Measurements from ENCODE around the gene MIA3. TPM values are rescaled to one million over a fixed set of nuclear protein-coding genes. Genes with fewer than 3 reads are reported as not detected.

Gene MIA3
- total RNA-seq, 4 donors from 2014 or later, result 30.4 to 91.5 (median 61.0) TPM

DNA sequence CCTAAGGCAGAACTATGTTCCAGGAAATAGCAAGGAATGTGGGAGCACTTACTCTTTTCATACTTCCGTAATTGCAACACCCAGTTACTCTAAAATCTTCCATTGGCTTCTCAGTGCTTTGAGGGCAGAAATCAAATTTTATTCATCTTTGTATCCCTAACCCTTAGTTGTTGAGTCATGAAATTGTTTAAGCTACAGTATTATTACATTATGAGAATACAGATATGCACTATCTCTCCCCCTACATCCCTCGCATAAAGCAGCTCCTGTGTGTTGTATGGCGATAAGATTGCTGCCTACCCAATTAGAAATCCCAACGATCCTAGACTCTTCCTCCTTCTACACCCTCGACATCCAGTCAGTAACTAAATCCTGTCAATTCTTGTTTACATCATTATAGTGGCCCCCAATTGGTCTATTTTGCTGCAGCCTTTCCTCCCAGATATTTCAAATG lies 91.8 kb downstream of the MIA3 start:
- Histone ChIP-seq H3K9me3 (no peaks in the 10 kb centered on the region), H3K27me3 (no peaks in the 10 kb centered on the region), H3K4me3 (no peak overlapping the region), H3K4me1 (peaks cover 0 to 54% (median 27%) of the 10 kb centered on the region in 4 donors), H3K36me3 (peaks cover 0 to 5% (median 0%) of the 10 kb centered on the region in 3 donors), H3K27ac (peak overlapping the region in 2 of 4 donors; percentile 23 to 96)
- no peak for DNase-seq (ENCODE audit: low spot score in 2 of 2)
- no peak for TF ChIP-seq EP300 (IDR thresholded peaks at IDR 0.05)
- TF ChIP-seq, protein P1, sequence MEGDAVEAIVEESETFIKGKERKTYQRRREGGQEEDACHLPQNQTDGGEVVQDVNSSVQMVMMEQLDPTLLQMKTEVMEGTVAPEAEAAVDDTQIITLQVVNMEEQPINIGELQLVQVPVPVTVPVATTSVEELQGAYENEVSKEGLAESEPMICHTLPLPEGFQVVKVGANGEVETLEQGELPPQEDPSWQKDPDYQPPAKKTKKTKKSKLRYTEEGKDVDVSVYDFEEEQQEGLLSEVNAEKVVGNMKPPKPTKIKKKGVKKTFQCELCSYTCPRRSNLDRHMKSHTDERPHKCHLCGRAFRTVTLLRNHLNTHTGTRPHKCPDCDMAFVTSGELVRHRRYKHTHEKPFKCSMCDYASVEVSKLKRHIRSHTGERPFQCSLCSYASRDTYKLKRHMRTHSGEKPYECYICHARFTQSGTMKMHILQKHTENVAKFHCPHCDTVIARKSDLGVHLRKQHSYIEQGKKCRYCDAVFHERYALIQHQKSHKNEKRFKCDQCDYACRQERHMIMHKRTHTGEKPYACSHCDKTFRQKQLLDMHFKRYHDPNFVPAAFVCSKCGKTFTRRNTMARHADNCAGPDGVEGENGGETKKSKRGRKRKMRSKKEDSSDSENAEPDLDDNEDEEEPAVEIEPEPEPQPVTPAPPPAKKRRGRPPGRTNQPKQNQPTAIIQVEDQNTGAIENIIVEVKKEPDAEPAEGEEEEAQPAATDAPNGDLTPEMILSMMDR (IDR thresholded peaks at IDR 0.05), result no peak
- no peak for TF ChIP-seq POLR2A (IDR thresholded peaks at IDR 0.05)
- 49 to 50% methylated on average over 5 of the region's 5 CpGs for WGBS, 2 donors

DNA sequence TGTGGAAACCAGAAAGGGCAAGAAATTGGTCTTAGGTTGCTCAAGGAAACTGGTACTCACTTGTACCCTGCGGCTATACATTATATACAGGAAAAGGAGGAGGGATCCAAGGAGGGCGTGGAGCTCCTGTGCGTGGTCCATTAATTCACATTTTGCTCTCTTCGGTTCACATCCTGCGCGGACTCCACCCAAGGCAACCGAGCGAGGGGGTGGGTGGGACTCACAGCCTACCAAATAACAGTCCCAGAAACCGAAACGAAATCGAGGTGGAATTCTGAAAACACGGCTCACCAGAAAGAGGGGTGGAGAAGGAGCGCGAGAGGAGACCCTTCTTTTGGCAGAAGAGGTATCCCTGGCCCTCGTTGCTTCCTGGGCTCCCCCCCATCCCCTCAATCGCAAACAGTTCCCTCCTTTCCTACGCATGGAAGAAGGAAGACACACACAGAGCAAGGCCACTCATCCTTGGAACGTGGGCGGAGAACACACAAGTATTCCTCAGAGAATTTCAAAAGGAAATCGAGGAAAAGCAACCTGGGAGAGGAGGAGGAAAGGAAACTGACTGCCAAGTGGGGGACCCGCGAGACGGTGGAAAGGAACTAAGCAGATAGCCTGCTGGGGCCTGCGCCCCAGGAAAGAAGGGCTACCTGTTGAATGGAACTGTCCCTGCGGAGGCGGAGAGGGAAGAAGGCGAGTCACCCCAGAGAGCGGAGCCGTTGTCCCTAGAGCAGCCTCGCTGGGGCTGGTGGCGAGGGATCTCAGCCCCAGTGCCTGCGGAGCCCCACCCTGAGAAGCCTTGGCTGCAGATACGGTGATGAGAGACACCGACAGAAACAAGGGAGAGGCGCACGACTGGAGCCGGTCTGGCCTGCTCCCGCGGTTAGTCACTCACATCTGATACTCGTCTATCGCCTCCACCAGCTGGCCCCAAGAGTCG lies 93.7 kb downstream of the MIA3 start:
- Histone ChIP-seq H3K36me3 (peaks cover 0 to 21% (median 2%) of the 10 kb centered on the region in 3 donors), H3K9me3 (no peaks in the 10 kb centered on the region), H3K4me1 (peaks cover 0 to 64% (median 27%) of the 10 kb centered on the region in 4 donors), H3K27ac (peak overlapping the region; percentile 95 to 98 (median 96)), H3K4me3 (peak overlapping the region; percentile 57 to 90 (median 87)), H3K27me3 (no peaks in the 10 kb centered on the region)
- peak; percentile 30 to 51 for DNase-seq (ENCODE audit: low spot score in 2 of 2)
- TF ChIP-seq POLR2A (IDR thresholded peaks at IDR 0.05), result no peak
- TF ChIP-seq, protein P1 (IDR thresholded peaks at IDR 0.05), result no peak
- peak in 1 of 2 donors; percentile 30 for TF ChIP-seq EP300 (IDR thresholded peaks at IDR 0.05)
- WGBS, 2 donors, result 0 to 1% methylated on average over 29 to 41 of the region's 42 CpGs

DNA sequence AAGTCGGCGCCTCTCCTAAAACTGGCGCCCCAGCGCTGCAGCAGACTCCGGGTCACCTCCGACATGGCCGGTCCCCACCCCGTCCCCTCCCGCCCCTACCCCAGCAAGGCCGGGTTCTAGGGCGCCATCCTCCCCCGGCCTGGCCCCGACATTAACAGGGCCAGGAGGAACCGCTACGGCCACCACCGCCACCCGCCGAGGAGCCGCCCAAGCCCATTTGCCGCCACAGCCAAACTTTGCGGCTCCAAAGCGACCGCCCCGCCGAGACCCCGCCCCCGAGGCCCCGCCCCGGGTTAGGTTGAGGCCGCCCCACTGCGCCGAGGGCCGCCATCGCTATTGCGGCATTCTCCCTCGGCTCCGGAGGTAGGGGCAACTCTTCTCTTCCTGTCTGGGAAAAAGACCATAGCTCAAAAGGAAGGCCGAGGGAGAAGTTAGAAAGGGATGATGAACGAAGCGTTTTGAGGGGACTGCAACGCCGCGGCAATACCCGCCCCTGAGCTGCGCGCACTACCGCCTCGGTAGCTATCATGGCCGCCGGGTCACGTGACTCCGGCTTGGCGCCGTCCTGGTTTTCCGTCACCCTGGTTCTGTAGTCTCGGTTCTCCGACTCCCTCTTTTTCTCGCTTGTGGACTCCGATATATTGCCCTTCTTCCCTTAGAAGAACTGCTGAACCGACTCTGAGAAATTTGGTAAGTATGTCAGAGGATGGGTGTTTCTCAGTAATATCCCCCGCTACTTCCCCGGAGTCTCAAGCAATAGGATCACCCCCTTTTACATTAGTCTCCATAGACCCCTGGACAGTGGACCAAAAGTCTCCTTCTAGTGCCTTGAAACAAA lies 94.6 kb downstream of the MIA3 start, which contains the start of the genes AIDA and BROX:
Gene AIDA (minus strand): TSS at position 239 of the 838 bp plus-strand sequence. CDS start 174 bp downstream, at position 65.
Gene BROX (plus strand): TSS at position 312 of the 838 bp plus-strand sequence. CDS start 3,136 bp downstream, outside the sequence.
- Histone ChIP-seq H3K36me3 (peaks cover 0 to 25% (median 7%) of the 10 kb centered on the region in 3 donors), H3K9me3 (no peaks in the 10 kb centered on the region), H3K27me3 (no peaks in the 10 kb centered on the region), H3K4me1 (peaks cover 0 to 70% (median 27%) of the 10 kb centered on the region in 4 donors), H3K27ac (peak within 1 kb of the TSS; percentile 95 to 98 (median 96)), H3K4me3 (peak within 1 kb of the TSS; percentile 57 to 90 (median 87))
- WGBS, 2 donors, result 0% methylated on average over 40 to 47 of the region's 62 CpGs
- DNase-seq (ENCODE audit: low spot score in 2 of 2), result peak; percentile 90 to 93
- TF ChIP-seq, protein P1 (IDR thresholded peaks at IDR 0.05), result peak in 1 of 5 experiments; percentile 12
- TF ChIP-seq EP300 (IDR thresholded peaks at IDR 0.05), result peak; percentile 16 to 59
- TF ChIP-seq POLR2A (IDR thresholded peaks at IDR 0.05), result peak in 1 of 2 donors; percentile 46

DNA sequence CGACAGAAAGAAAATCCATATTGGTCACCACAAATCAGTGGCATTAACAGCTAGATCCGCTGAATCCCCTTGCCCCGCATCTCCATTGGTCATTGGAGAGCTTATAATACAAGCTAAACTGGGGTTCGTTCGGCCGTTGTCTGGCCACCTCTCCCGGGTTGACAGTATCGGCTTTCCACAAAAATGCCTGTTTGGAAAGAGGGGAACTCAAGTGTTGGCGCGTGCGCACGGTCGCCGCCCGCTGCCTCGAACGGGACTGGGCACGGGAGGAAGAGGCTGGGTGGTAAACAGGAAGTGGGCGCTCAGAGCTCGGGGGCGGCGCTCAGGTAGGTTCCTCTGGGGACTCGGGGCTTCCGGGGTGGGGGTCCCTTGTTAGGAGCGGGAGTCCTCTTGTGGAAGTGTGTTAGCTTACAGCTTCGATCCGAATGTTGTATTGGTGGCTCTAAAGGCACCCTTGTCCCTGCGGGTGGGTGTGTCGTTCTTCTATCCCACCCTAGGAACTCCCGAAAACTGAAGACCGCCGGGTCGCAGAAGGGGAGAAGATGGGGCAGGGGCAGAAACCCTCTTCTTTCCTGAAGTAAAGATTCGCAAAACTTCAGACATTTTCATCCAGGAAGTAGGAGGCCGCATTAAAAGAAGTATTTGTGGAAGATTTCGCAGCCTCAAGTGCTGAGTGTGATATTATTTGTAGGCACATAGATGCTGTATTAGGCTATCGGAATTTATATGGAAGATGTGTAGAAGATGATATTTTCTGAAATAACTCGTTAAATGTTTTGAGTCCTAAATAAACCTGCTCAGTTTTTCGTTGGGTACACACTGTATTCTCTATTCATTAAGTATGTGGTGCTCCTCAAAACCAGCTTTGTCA lies 95.4 kb downstream of the MIA3 start:
- Histone ChIP-seq H3K36me3 (peaks cover 0 to 31% (median 7%) of the 10 kb centered on the region in 3 donors), H3K9me3 (no peaks in the 10 kb centered on the region), H3K27me3 (no peaks in the 10 kb centered on the region), H3K4me1 (peaks cover 0 to 63% (median 27%) of the 10 kb centered on the region in 4 donors), H3K27ac (peak overlapping the region; percentile 95 to 98 (median 96)), H3K4me3 (peak overlapping the region; percentile 57 to 90 (median 87))
- peak; percentile 31 to 49 for TF ChIP-seq POLR2A (IDR thresholded peaks at IDR 0.05)
- TF ChIP-seq, protein P1 (IDR thresholded peaks at IDR 0.05), result peak in 1 of 5 experiments; percentile 7
- peak; percentile 61 to 93 for TF ChIP-seq EP300 (IDR thresholded peaks at IDR 0.05)
- DNase-seq (ENCODE audit: low spot score in 2 of 2), result peak; percentile 90 to 91
- WGBS, 2 donors, result 0 to 1% methylated on average over 32 to 39 of the region's 39 CpGs
